GM12872 (cell line): ENCODE data around the gene CFL1.
A peak's percentile ranks its signal among the peaks of the same experiment; 100 is the strongest.

ENCODE experiments used
- CTCF ChIP-seq: IDR thresholded peaks from 3 replicates; pipeline ENCODE4 v1.5.1; 2011; ENCODE audit warnings: low read depth, mild to moderate bottlenecking, low read length, moderate library complexity; ENCODE audit not compliant: insufficient read depth

Gene CFL1

GRCh38 chr11:65817835-65818680, 39.9 kb downstream of the CFL1 start:
- TF ChIP-seq CTCF = peak; percentile 97

GRCh38 chr11:65817312-65817834, 40.6 kb downstream of the CFL1 start:
- no peak for TF ChIP-seq CTCF

GRCh38 chr11:65816696-65817095, 41.3 kb downstream of the CFL1 start:
- no peak for TF ChIP-seq CTCF

GRCh38 chr11:65814986-65815565, 42.9 kb downstream of the CFL1 start:
- TF ChIP-seq CTCF = no peak

- no peak for TF ChIP-seq CTCF
These were observed 43.6 kb downstream of the CFL1 start for GRCh38 chr11:65814131-65814985.

- no peak for TF ChIP-seq CTCF
These were observed 46.1 kb downstream of the CFL1 start for GRCh38 chr11:65811764-65812475.
